ENCODE measurements around the gene ENOX1. TPM values are rescaled to one million over a fixed set of nuclear protein-coding genes. Genes with fewer than 3 reads are reported as not detected.

Gene ENOX1
- polyA plus RNA-seq, 1 donor (not counting 4 experiments of a cell fraction or from before 2014, with no cell fraction given): 1.1 TPM

- Histone ChIP-seq H2AFZ (ENCODE audit: control insufficient read depth, low read length) (no peak overlapping the region), H3K9me3 (ENCODE audit: control insufficient read depth, low read depth, low read length) (no peaks in the 10 kb centered on the region), H3K9me1 (ENCODE audit: control insufficient read depth, extremely low read depth, insufficient read depth, low read length) (no peaks in the 10 kb centered on the region), H3K36me3 (ENCODE audit: control insufficient read depth in 2 of 2, extremely low read depth in 1 of 2, insufficient read depth in 2 of 2, low read length in 2 of 2) (no peaks in the 10 kb centered on the region), H3K4me3 (ENCODE audit: control insufficient read depth in 2 of 3, extremely low read depth in 1 of 3, insufficient read depth in 2 of 3, low read depth in 1 of 3, low read length in 3 of 3) (no peak overlapping the region), H3K4me2 (ENCODE audit: control insufficient read depth, extremely low read depth, insufficient read depth, low read depth, low read length) (no peak overlapping the region), H3K27ac (ENCODE audit: control insufficient read depth, insufficient read depth, low read length) (no peak overlapping the region), H3K9ac (ENCODE audit: control insufficient read depth, extremely low read depth, insufficient read depth, low read length) (no peak overlapping the region), H3K27me3 (ENCODE audit: control insufficient read depth, extremely low read depth, insufficient read depth, low read length) (no peaks in the 10 kb centered on the region), H3K79me2 (ENCODE audit: control insufficient read depth, insufficient read depth, low read length) (no peaks in the 10 kb centered on the region), H4K20me1 (ENCODE audit: control insufficient read depth, extremely low read depth, insufficient read depth, low read length) (no peaks in the 10 kb centered on the region), H3K4me1 (ENCODE audit: control insufficient read depth, extremely low read depth, insufficient read depth, low read length) (no peaks in the 10 kb centered on the region)
- dilution Hi-C loops (cut with MboI; ENCODE audit: extremely low pct_ligation_motif_present, low sequenced_read_pairs): no loop called here
- DNase-seq (ENCODE audit: low read depth, low spot score): no peak
- FAIRE-seq: no peak
- TF ChIP-seq EZH2 (IDR thresholded peaks at IDR 0.05; ENCODE audit: low read length): no peak
- no peak for TF ChIP-seq CTCF (optimal IDR thresholded peaks at IDR 0.05 in 1 of 3, IDR thresholded peaks at IDR 0.05 in 1 of 3, conservative IDR thresholded peaks at IDR 0.05 in 1 of 3; ENCODE audit: extremely low read depth in 1 of 3, insufficient read depth in 2 of 3, low read length in 3 of 3)
Observed at GRCh38 chr13:43374621-43375020, 412.2 kb downstream of the ENOX1 start.

GRCh38 chr13:43373400-43373799 is 413.4 kb downstream of the ENOX1 start:
- no peak overlapping the region for H2AFZ ChIP-seq (ENCODE audit: control insufficient read depth, low read length)
- TF ChIP-seq EZH2 (IDR thresholded peaks at IDR 0.05; ENCODE audit: low read length) (no peak), CTCF (optimal IDR thresholded peaks at IDR 0.05 in 1 of 3, IDR thresholded peaks at IDR 0.05 in 1 of 3, conservative IDR thresholded peaks at IDR 0.05 in 1 of 3; ENCODE audit: extremely low read depth in 1 of 3, insufficient read depth in 2 of 3, low read length in 3 of 3) (no peak)

More at GRCh38 chr13:43373400-43373799, 413.4 kb downstream of the ENOX1 start:
- Histone ChIP-seq H3K4me3 (ENCODE audit: control insufficient read depth in 2 of 3, extremely low read depth in 1 of 3, insufficient read depth in 2 of 3, low read depth in 1 of 3, low read length in 3 of 3) (no peak overlapping the region), H3K9me1 (ENCODE audit: control insufficient read depth, extremely low read depth, insufficient read depth, low read length) (no peaks in the 10 kb centered on the region), H3K9me3 (ENCODE audit: control insufficient read depth, low read depth, low read length) (no peaks in the 10 kb centered on the region), H3K79me2 (ENCODE audit: control insufficient read depth, insufficient read depth, low read length) (no peaks in the 10 kb centered on the region), H3K4me2 (ENCODE audit: control insufficient read depth, extremely low read depth, insufficient read depth, low read depth, low read length) (no peak overlapping the region), H3K9ac (ENCODE audit: control insufficient read depth, extremely low read depth, insufficient read depth, low read length) (no peak overlapping the region), H3K27me3 (ENCODE audit: control insufficient read depth, extremely low read depth, insufficient read depth, low read length) (no peaks in the 10 kb centered on the region), H4K20me1 (ENCODE audit: control insufficient read depth, extremely low read depth, insufficient read depth, low read length) (no peaks in the 10 kb centered on the region), H3K27ac (ENCODE audit: control insufficient read depth, insufficient read depth, low read length) (no peak overlapping the region), H3K36me3 (ENCODE audit: control insufficient read depth in 2 of 2, extremely low read depth in 1 of 2, insufficient read depth in 2 of 2, low read length in 2 of 2) (no peaks in the 10 kb centered on the region), H3K4me1 (ENCODE audit: control insufficient read depth, extremely low read depth, insufficient read depth, low read length) (no peaks in the 10 kb centered on the region)
- DNase-seq (ENCODE audit: low read depth, low spot score) (no peak), FAIRE-seq (no peak)
- dilution Hi-C loops (cut with MboI; ENCODE audit: extremely low pct_ligation_motif_present, low sequenced_read_pairs): no loop called here

Measured in keratinocyte (primary cell).